ENCODE results near the gene CIDEB. TPM values are rescaled to one million over a fixed set of nuclear protein-coding genes. Genes with fewer than 3 reads are reported as not detected.
A peak's percentile ranks its signal among the peaks of the same experiment; 100 is the strongest.

The CIDEB gene
- total RNA-seq, 1 experiment from 2014 or later, result 0.22 TPM

DNA sequence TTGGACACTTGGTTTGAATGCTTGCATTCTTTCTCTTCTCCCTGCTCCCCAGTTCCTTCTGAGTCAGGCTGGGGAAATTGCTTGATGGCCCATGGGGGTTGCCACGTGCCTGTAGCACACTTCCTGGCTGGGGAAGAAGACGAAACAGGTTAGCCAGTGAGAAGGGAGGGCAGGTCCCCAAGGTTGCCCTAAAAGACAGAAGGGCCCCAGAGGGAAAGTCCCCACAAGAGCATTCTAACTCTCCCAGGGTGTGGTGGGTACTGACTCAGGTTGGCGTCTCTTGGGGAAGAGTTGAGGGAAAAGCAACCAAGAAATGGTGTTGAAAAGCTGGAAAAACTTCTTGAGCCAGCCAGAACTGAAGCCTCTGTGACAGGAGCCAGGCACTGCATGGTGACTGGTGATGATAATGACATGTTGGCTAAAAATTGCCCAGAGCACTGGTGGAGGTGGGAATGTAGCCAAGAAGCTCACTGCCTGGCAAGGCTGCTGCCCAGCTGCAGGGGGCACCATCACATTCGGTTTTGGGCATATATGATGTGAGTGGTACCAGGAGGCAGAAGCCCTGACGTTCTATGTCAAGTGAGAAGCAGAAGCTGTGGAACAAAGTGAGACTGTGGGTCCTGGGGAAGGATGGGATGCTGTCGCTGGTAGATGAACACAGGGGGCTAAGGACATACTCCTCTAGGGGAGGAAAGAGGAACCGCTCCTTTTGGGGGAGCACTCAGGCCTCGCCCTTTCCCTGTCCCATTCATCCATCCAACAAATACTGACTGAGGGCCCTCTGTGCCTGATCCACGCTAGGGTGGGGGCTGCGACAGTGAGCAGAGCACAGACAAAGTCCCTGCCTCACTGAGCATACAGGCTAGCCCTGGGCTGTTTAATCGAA lies 28.2 kb downstream of the CIDEB start:
- Histone ChIP-seq H3K4me2 (ENCODE audit: low read length) (no peak overlapping the region), H3K9me2 (ENCODE audit: insufficient read depth) (no peaks in the 10 kb centered on the region), H3K9me3 (ENCODE audit: control insufficient read depth in 1 of 2, insufficient read depth in 1 of 2, low read depth in 1 of 2, low read length in 2 of 2) (no peaks in the 10 kb centered on the region), H3K36me3 (ENCODE audit: control insufficient read depth in 1 of 2, insufficient read depth in 2 of 2, low read length in 2 of 2) (no peaks in the 10 kb centered on the region), H4K20me1 (ENCODE audit: insufficient read depth) (no peaks in the 10 kb centered on the region), H3K4me1 (ENCODE audit: control insufficient read depth in 1 of 2, insufficient read depth in 2 of 2, low read length in 2 of 2) (no peaks in the 10 kb centered on the region), H2AFZ (ENCODE audit: low read depth, low read length, poor library complexity, severe bottlenecking) (no peak overlapping the region), H3K27me3 (ENCODE audit: insufficient read depth, low read length) (no peaks in the 10 kb centered on the region), H3K9ac (ENCODE audit: low read length) (no peak overlapping the region), H3K27ac (ENCODE audit: low read depth, low read length) (no peak overlapping the region), H3K79me2 (ENCODE audit: insufficient read depth, low read length) (no peaks in the 10 kb centered on the region), H3K4me3 (replicated peaks in 1 of 2; ENCODE audit: low read depth in 1 of 2, low read length in 2 of 2) (no peak overlapping the region)
- ATAC-seq, result peak; percentile 74
- POLR2A ChIA-PET, result interaction anchor here (2.3 kb wide), 1 partner anchor 8 kb away, joined by 7 read pairs; the partner anchor contains the start of gene RABGGTA
- no TSS peak for BruUV-seq (replicated peaks)
- DNase-seq (ENCODE audit: low read depth, low spot score), result no peak
- CTCF ChIA-PET, result interaction anchor here (1.3 to 2.2 kb wide), 2 partner anchors 9 to 32 kb away, joined by 3 to 12 read pairs; partner anchors contain the start of gene RABGGTA
- TF ChIP-seq CEBPB (IDR thresholded peaks at IDR 0.05; ENCODE audit: low read depth), result no peak
- no peak for TF ChIP-seq YY1 (IDR thresholded peaks at IDR 0.05; ENCODE audit: extremely low read depth, insufficient replicate concordance, low read depth, low read length)
- TF ChIP-seq RAD21 (IDR thresholded peaks at IDR 0.05; ENCODE audit: low read depth), result peak; percentile 29; the same call in 1 of the 2 replicates
- TF ChIP-seq, protein P1, sequence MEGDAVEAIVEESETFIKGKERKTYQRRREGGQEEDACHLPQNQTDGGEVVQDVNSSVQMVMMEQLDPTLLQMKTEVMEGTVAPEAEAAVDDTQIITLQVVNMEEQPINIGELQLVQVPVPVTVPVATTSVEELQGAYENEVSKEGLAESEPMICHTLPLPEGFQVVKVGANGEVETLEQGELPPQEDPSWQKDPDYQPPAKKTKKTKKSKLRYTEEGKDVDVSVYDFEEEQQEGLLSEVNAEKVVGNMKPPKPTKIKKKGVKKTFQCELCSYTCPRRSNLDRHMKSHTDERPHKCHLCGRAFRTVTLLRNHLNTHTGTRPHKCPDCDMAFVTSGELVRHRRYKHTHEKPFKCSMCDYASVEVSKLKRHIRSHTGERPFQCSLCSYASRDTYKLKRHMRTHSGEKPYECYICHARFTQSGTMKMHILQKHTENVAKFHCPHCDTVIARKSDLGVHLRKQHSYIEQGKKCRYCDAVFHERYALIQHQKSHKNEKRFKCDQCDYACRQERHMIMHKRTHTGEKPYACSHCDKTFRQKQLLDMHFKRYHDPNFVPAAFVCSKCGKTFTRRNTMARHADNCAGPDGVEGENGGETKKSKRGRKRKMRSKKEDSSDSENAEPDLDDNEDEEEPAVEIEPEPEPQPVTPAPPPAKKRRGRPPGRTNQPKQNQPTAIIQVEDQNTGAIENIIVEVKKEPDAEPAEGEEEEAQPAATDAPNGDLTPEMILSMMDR (IDR thresholded peaks at IDR 0.05 in 2 of 3, conservative IDR thresholded peaks at IDR 0.05 in 1 of 3; ENCODE audit: borderline replicate concordance in 1 of 3, insufficient read depth in 1 of 3, low read depth in 2 of 3, low read length in 2 of 3), result peak in 2 of 3 experiments; percentile 51 to 57; a peak in 4 of 6 replicates
- intact Hi-C loops (cut with micrococcal nuclease), result no loop called here
- RAD21 ChIA-PET (ENCODE audit: low non-redundant PET in 1 of 2, low total read pairs in 2 of 2, uncharacterized antibody in 2 of 2, unreplicated experiment in 2 of 2), result interaction anchor here in 1 of 2 experiments (0.9 kb wide), 1 partner anchor 37 kb away, joined by 4 read pairs; the partner anchor contains the start of gene TINF2

DNA sequence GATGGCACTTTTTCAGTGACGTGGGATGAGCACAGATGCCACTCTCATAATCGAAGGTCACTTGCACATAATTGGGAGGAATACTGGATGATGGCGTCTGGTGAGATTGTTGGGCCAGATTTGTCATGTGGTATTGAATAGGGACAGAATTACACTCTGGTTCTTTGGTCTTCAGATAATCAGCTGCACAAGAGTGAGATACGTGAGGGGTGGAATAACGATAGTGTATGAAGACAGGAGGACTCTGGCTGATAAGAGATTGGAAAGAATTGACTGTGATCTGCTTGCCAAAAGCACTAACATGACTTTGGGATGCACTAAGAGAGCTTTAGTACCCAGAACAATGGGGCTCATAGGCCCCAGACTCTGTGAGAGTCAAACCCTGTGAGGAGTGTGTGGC lies 29.4 kb downstream of the CIDEB start:
- Histone ChIP-seq H3K27me3 (ENCODE audit: insufficient read depth, low read length) (no peaks in the 10 kb centered on the region), H3K4me3 (replicated peaks in 1 of 2; ENCODE audit: low read depth in 1 of 2, low read length in 2 of 2) (no peak overlapping the region), H3K27ac (ENCODE audit: low read depth, low read length) (no peak overlapping the region), H3K4me2 (ENCODE audit: low read length) (no peak overlapping the region), H3K9ac (ENCODE audit: low read length) (no peak overlapping the region), H3K9me2 (ENCODE audit: insufficient read depth) (no peaks in the 10 kb centered on the region), H4K20me1 (ENCODE audit: insufficient read depth) (no peaks in the 10 kb centered on the region), H3K36me3 (ENCODE audit: control insufficient read depth in 1 of 2, insufficient read depth in 2 of 2, low read length in 2 of 2) (no peaks in the 10 kb centered on the region), H2AFZ (ENCODE audit: low read depth, low read length, poor library complexity, severe bottlenecking) (no peak overlapping the region), H3K4me1 (ENCODE audit: control insufficient read depth in 1 of 2, insufficient read depth in 2 of 2, low read length in 2 of 2) (peaks cover 4% of the 10 kb centered on the region in 2 experiments; a peak in 1 of 4 replicates), H3K9me3 (ENCODE audit: control insufficient read depth in 1 of 2, insufficient read depth in 1 of 2, low read depth in 1 of 2, low read length in 2 of 2) (no peaks in the 10 kb centered on the region), H3K79me2 (ENCODE audit: insufficient read depth, low read length) (no peaks in the 10 kb centered on the region)
- DNase-seq (ENCODE audit: low read depth, low spot score) (no peak), ATAC-seq (no peak)
- ChIA-PET RAD21 (ENCODE audit: low non-redundant PET in 1 of 2, low total read pairs in 2 of 2, uncharacterized antibody in 2 of 2, unreplicated experiment in 2 of 2) (no interaction called here), CTCF (interaction anchor here (1.3 kb wide), 1 partner anchor 31 kb away, joined by 3 read pairs; no protein-coding TSS in a partner anchor), POLR2A (no interaction called here)
- BruUV-seq (replicated peaks), result no TSS peak
- intact Hi-C loops (cut with micrococcal nuclease), result no loop called here
- TF ChIP-seq RAD21 (IDR thresholded peaks at IDR 0.05; ENCODE audit: low read depth) (no peak), EZH2phosphoT487 (IDR thresholded peaks at IDR 0.05; ENCODE audit: borderline replicate concordance) (no peak), EZH2 (IDR thresholded peaks at IDR 0.05) (no peak), CEBPB (IDR thresholded peaks at IDR 0.05; ENCODE audit: low read depth) (no peak), SP1 (IDR thresholded peaks at IDR 0.05; ENCODE audit: low read depth) (no peak), POLR2A (IDR thresholded peaks at IDR 0.05; ENCODE audit: borderline replicate concordance, extremely low read depth, insufficient read depth, insufficient read length) (no peak)
- TF ChIP-seq, protein P1 (IDR thresholded peaks at IDR 0.05 in 2 of 3, conservative IDR thresholded peaks at IDR 0.05 in 1 of 3; ENCODE audit: borderline replicate concordance in 1 of 3, insufficient read depth in 1 of 3, low read depth in 2 of 3, low read length in 2 of 3), result no peak
- TF ChIP-seq, protein P2, sequence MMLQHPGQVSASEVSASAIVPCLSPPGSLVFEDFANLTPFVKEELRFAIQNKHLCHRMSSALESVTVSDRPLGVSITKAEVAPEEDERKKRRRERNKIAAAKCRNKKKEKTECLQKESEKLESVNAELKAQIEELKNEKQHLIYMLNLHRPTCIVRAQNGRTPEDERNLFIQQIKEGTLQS (IDR thresholded peaks at IDR 0.05), result no peak

Data from HCT116 (cell line).